Measurements from ENCODE around the gene TSGA10IP.

GRCh38 chr11:65987336-65987735 is 42.1 kb downstream of the TSGA10IP start:
- no peak for TF ChIP-seq EZH2phosphoT487 (IDR thresholded peaks at IDR 0.05; ENCODE audit: insufficient read depth, low read depth)
- TF ChIP-seq EZH2 (IDR thresholded peaks at IDR 0.05; ENCODE audit: insufficient read depth, poor library complexity, severe bottlenecking) = no peak

All from GM23248 (cell line).